Measurements from ENCODE around the gene STAT4.

DNA sequence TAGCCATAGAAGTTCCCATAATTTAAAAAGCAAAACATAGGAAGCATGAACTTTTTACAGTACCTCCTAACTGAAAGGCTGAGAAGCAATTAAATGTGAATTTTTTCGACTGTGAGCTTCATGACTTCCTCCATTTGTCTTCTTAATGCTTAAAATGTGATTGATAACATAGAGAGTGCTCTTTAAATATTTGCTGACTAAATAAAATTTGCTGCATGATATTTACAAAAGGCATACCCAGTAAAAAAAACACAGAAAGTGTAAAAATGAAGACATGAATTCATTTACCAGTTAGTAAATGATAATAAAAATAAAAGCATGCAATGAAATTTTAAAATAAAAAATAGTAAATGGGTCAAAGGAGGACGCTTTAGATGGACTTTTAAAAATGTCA lies 21.9 kb downstream of the STAT4 start:
- TF ChIP-seq CTCF (IDR thresholded peaks at IDR 0.05; ENCODE audit: low read depth, low read length, poor library complexity, severe bottlenecking) (no peak), EZH2phosphoT487 (IDR thresholded peaks at IDR 0.05; ENCODE audit: borderline replicate concordance, low read length) (no peak)
